H4 (cell line): ENCODE results near the gene STAB1. TPM values are rescaled to one million over a fixed set of nuclear protein-coding genes. Genes with fewer than 3 reads are reported as not detected.

Experiments used
- DNase-seq: peaks from one replicate; pipeline ENCODE4 v3.0.0-alpha.2; 2015; ENCODE audit warnings: low spot score
- total RNA-seq: library from RNA; depleted of rRNA; stranded (reverse); fragments of >200 nt; shearing (Covaris generic); gene quantifications from 2 replicates; pipeline ENCODE4 v1.2.3, GENCODE V29; 2014

STAB1 gene
- total RNA-seq, 1 experiment from 2014 or later, result not detected

DNA sequence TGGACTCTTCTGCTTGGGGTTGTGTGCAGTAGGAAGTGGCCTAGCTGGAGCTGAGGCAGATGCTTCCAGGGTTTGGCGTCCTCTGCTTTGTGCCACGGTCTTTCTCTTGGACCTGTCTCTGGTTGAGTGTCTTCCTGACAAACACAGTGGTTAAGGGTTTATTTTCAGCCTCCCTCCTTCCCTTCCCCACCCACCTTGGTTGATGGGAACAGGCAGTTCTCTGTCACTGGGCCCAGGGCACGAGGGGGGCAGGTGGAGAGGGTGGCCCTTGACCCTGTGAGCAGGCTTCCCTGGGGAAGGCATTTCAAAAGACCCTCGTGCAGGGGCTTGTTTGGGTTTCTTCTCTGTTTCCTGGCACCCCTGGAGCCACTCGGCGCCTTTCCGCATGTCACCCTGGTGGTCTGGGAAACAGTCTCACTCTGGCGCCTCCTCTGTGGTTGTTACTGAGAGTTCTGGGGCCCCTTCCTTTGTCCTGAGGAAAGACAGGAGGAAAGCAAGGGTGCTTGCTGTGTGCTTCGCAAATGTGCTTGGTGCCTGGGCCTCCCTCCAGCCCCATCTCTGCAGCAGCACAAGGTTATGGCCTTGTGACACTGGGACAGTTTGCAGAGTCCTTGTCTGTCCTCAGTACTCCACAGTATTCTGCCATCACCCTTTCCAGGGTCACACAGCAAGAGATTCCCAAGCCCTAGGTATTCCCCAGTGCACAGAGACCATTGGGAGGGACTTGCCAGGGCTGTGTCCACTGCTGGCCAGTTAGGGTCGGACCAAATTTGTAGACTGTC is 10.3 kb upstream of the STAB1 start:
- no peak for DNase-seq

DNA sequence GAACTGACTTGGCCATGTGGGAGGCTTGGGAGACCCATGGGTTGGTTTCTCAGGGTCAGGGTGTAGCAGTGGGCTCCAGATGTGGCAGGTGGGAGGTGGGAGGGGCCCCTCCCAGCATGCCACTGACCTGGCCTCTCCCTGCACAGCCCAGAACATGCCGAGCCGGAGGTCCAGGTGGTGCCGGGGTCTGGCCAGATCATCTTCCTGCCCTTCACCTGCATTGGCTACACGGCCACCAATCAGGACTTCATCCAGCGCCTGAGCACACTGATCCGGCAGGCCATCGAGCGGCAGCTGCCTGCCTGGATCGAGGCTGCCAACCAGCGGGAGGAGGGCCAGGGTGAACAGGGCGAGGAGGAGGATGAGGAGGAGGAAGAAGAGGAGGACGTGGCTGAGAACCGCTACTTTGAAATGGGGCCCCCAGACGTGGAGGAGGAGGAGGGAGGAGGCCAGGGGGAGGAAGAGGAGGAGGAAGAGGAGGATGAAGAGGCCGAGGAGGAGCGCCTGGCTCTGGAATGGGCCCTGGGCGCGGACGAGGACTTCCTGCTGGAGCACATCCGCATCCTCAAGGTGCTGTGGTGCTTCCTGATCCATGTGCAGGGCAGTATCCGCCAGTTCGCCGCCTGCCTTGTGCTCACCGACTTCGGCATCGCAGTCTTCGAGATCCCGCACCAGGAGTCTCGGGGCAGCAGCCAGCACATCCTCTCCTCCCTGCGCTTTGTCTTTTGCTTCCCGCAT is 7.9 kb upstream of the STAB1 start:
- DNase-seq, result no peak

DNA sequence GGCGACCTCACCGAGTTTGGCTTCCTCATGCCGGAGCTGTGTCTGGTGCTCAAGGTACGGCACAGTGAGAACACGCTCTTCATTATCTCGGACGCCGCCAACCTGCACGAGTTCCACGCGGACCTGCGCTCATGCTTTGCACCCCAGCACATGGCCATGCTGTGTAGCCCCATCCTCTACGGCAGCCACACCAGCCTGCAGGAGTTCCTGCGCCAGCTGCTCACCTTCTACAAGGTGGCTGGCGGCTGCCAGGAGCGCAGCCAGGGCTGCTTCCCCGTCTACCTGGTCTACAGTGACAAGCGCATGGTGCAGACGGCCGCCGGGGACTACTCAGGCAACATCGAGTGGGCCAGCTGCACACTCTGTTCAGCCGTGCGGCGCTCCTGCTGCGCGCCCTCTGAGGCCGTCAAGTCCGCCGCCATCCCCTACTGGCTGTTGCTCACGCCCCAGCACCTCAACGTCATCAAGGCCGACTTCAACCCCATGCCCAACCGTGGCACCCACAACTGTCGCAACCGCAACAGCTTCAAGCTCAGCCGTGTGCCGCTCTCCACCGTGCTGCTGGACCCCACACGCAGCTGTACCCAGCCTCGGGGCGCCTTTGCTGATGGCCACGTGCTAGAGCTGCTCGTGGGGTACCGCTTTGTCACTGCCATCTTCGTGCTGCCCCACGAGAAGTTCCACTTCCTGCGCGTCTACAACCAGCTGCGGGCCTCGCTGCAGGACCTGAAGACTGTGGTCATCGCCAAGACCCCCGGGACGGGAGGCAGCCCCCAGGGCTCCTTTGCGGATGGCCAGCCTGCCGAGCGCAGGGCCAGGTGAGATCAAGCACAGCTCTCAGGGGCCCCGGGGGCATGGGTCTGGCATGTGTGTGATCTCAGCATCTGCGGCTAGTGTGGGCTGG is 7.1 kb upstream of the STAB1 start:
- DNase-seq, result no peak

GRCh38 chr3:52488746-52489145 is 6.4 kb upstream of the STAB1 start:
- no peak for DNase-seq

- DNase-seq, result no peak
These were observed 5.7 kb upstream of the STAB1 start for GRCh38 chr3:52489453-52489852.

DNA sequence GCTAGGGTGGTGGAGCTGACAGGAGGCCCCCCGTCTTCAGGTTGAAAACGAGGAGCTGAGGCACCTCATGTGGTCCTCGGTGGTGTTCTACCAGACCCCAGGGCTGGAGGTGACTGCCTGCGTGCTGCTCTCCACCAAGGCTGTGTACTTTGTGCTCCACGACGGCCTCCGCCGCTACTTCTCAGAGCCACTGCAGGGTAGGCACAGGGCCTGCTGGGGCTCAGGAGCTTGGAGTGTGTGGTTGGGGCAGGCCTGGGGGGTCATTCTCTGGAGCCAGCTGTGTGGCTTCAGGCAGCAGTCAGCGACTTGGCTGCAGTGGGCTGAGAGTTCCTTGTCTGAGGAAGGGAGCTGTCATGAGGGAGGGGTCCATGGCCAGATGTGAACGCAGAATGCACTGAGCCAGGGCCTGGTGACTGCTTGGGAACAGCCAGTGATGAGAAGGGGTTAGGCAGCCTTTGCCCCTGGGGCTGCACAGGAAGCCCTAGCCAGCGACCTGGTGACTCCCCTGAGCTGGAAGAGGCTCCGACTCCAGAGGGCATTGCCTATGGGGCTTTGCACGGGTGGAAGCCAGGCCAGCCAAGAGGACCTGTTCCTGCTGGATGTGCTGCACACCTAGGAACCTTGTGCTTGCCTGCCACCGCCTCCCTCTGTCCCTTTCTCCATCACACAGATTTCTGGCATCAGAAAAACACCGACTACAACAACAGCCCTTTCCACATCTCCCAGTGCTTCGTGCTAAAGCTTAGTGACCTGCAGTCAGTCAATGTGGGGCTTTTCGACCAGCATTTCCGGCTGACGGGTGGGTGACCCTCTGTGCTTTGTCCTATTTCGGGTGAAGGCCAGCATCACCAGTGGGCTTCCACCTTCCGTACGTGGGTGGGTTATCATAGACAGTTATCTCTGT is 4.9 kb upstream of the STAB1 start:
- DNase-seq, result no peak

DNA sequence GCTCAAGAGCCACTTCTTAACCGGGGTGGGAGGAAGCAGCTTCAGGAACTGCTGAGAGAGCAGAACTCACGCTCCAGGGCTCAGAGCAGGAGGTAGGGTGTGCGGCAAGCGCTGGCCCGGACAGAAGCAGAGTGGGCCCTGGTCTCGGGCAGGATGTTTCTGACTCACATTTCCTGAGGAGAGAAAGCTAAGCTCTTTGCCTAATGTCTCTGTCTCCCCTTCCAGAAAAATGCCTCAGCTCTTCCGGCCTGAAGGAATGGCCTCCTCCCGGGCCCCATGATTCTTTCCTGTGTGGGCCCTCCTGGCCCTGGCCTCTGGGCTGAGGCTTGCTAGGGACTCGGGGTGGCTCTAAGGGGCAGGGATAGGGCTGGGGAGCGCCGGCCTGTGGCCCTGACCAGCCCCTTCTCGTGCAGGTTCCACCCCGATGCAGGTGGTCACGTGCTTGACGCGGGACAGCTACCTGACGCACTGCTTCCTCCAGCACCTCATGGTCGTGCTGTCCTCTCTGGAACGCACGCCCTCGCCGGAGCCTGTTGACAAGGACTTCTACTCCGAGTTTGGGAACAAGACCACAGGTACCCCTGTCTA is 4.1 kb upstream of the STAB1 start:
- DNase-seq, result no peak

DNA sequence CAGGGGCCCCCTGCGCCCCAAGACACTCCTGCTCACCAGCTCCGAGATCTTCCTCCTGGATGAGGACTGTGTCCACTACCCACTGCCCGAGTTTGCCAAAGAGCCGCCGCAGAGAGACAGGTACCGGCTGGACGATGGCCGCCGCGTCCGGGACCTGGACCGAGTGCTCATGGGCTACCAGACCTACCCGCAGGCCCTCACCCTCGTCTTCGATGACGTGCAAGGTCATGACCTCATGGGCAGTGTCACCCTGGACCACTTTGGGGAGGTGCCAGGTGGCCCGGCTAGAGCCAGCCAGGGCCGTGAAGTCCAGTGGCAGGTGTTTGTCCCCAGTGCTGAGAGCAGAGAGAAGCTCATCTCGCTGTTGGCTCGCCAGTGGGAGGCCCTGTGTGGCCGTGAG is 3.1 kb upstream of the STAB1 start:
- DNase-seq, result no peak

GRCh38 chr3:52493232-52494017 is 1.7 kb upstream of the STAB1 start:
- DNase-seq, result no peak

DNA sequence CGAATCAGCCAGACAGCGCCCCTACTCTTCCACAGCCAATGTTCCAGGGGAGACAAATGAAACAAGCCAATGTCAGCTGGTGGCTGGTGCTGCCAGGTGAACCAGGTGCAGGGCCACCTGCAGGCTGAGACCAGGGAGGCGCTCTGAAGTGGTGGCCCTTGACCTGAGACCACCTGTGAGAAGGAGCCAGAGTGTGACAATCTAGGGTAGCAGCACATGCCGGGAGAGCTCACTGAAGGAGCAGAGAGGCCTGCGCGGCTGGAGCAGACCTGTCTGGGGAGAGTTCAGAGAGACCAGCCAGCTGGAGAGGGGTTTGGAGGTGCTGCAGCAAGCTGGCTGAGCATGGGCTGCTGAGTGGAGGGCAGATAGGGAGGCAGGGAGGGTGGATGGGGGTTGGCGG is 693 bp upstream of the STAB1 start:
- DNase-seq, result no peak

- DNase-seq, result peak; percentile 18
These were observed 852 bp downstream of the STAB1 start for GRCh38 chr3:52495777-52496602.

DNA sequence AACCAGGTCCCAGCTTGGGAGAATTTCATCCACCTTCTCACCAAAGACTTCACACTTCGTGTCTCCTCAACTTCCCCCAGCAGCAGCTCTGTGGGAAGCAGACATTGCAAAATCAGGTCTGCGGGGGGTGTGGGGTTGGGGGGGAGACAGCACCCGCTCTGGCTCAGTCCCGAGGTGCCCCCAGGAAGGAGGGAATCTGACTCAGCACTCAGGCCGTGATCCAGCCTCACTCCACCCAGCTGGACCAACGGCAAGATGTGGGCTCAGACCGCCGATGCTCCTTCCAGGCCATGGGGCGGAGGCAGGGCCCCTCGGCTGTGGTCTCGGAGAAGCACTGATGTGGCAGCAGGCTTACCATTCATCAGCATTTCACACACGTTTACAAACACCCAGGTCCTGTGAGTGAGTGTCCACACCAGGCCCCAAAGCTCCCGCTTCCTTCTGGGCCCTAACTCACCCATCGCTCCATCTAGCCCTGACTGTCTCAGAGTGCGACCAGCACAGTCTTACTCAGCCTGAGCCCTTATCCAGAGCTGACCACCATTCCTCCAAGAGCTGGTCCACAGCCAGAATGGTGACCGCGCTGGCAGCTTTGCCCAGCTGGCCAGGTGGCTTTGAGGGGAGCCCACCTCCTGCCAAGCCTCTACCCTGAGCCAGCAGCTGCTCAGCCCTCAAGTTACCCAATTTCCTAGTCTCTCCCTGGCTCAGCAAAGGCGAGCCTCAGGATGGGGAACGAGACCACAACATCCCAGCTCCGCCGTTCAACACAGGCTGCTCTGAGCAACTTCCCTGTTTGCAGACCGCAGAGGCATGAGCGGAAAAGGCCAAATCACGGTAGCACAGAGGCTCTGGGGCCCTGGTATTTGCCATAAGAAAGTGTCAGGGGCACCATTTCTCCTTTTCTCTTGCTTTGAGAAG is 3.3 kb downstream of the STAB1 start:
- DNase-seq, result peak; percentile 16

- DNase-seq, result no peak
These were observed 5.9 kb downstream of the STAB1 start for GRCh38 chr3:52501046-52501445.

DNA sequence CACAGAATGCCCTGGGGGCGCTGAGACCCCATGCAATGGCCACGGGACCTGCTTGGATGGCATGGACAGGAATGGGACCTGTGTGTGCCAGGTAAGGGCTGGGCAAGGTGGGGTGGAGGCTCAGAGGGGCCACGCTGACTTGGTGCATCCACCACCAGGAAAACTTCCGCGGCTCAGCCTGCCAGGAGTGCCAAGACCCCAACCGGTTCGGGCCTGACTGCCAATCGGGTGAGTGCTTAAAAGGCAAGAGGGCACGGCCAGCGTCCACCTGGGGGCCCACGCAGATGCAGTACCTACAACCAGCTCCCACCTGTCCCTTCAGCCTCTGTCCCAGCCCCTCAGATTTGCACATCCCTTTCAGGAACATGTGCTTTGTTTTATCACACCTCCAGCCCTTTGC is 6.9 kb downstream of the STAB1 start:
- DNase-seq, result no peak

- DNase-seq, result no peak
These were observed 7.7 kb downstream of the STAB1 start for GRCh38 chr3:52502808-52503350.

- no peak for DNase-seq
These were observed 8.8 kb downstream of the STAB1 start for GRCh38 chr3:52503788-52504424.

DNA sequence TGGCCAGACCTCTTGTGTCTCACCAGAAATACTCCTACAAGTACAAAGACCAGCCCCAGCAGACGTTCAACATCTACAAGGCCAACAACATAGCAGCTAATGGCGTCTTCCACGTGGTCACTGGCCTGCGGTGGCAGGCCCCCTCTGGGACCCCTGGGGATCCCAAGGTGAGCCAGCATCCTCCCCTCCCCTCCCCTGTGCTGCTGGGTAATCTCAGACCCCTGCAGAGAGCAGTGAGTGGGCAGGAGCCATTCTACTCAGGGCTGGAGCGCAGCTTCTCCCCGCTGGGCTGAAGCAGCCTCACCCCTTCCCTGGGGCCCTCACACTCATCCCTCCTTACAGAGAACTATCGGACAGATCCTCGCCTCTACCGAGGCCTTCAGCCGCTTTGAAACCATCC is 9.8 kb downstream of the STAB1 start:
- DNase-seq, result no peak
